ENCODE data around the gene MIER2.

DNA sequence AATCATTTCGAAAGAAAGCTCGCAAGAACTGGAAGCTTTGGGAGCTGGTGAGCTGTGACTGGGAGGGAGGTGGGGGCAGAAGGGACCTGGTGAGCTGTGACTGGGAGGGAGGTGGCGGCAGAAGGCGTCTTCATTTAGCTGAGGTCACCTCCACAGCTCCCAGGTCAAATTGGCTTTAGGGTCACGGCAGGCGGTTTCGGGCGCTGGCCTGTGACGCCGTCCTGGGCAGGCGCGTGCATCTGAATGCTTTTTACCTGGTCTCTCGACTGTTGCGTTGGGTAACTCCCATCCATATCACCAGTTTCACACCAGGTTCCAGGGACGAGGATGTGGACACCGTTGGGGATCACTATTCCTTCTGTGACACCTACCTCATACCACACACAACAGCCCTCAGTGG is 35.2 kb upstream of the MIER2 start:
- no peak for TF ChIP-seq EP300 (IDR thresholded peaks at IDR 0.05)
- TF ChIP-seq, protein P1, sequence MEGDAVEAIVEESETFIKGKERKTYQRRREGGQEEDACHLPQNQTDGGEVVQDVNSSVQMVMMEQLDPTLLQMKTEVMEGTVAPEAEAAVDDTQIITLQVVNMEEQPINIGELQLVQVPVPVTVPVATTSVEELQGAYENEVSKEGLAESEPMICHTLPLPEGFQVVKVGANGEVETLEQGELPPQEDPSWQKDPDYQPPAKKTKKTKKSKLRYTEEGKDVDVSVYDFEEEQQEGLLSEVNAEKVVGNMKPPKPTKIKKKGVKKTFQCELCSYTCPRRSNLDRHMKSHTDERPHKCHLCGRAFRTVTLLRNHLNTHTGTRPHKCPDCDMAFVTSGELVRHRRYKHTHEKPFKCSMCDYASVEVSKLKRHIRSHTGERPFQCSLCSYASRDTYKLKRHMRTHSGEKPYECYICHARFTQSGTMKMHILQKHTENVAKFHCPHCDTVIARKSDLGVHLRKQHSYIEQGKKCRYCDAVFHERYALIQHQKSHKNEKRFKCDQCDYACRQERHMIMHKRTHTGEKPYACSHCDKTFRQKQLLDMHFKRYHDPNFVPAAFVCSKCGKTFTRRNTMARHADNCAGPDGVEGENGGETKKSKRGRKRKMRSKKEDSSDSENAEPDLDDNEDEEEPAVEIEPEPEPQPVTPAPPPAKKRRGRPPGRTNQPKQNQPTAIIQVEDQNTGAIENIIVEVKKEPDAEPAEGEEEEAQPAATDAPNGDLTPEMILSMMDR (IDR thresholded peaks at IDR 0.05): no peak

All from stomach (tissue), 4 donors.